NCI-H1694 (cell line): Measurements from ENCODE around the gene MAPK14.
"Not testable (repeated sequence)": the region's sequence is repeated elsewhere in the genome, so short reads cannot be mapped to it uniquely, and the experiment has no call there.

Experiments used
- DNase-seq: peaks from one replicate; lab custom pipeline; 2025; lab: John Stamatoyannopoulos, UW

Gene MAPK14

GRCh38 chr6:36070252-36070651, 42.6 kb downstream of the MAPK14 start:
- no peak for DNase-seq

- no peak for DNase-seq
Measured at GRCh38 chr6:36071281-36071680, 43.7 kb downstream of the MAPK14 start.

DNA sequence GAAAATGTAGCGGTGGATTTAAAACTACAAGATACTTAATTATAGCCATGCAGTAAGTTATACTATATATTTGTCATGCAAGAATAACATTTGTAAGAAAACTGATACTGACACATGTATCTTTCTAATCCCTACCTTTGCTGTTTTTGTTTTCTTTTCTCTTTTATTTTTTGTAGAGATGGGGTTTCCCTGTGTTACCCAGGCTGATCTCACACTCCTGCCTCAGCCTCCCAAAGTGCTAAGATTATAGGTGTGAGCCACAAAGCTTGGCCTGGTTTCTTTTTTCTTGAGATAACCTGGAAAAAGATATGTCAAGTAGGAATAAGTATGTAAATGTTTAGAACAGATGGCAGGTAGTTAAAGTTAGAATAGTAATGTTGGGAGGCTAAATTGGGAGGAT, 44.1 kb downstream of the MAPK14 start:
- no peak for DNase-seq

GRCh38 chr6:36072681-36073080, 45.1 kb downstream of the MAPK14 start:
- DNase-seq, result no peak

DNA sequence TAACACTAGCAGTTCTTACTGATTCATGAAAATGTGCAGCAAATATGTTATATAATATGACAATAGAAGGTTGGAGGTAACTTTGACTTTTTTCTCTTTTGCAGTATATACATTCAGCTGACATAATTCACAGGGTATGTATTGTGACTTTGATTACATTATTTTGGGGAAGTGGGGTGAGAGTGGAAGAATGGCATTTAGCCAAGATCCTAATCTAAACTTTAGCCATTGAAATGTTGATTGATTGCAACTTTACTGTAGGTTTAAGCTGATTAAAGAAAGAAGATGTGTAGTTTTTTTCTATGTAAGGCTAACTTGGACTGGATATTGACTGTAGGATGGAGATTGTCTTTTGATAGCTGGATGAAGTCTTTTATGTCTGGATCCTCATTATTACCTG, 46.0 kb downstream of the MAPK14 start:
- no peak for DNase-seq

GRCh38 chr6:36075656-36076055, 48.0 kb downstream of the MAPK14 start:
- DNase-seq, result no peak

GRCh38 chr6:36076178-36077063, 48.8 kb downstream of the MAPK14 start:
- no peak for DNase-seq

GRCh38 chr6:36078159-36078558, 50.6 kb downstream of the MAPK14 start:
- no peak for DNase-seq

- no peak for DNase-seq
Measured at GRCh38 chr6:36079601-36080000, 52.0 kb downstream of the MAPK14 start.

- DNase-seq, result no peak
Measured at GRCh38 chr6:36082318-36082717, 54.7 kb downstream of the MAPK14 start.

GRCh38 chr6:36083446-36083845, 55.8 kb downstream of the MAPK14 start:
- DNase-seq, result no peak

- not testable (repeated sequence) for DNase-seq
Measured at GRCh38 chr6:36088204-36088603, 60.6 kb downstream of the MAPK14 start.

DNA sequence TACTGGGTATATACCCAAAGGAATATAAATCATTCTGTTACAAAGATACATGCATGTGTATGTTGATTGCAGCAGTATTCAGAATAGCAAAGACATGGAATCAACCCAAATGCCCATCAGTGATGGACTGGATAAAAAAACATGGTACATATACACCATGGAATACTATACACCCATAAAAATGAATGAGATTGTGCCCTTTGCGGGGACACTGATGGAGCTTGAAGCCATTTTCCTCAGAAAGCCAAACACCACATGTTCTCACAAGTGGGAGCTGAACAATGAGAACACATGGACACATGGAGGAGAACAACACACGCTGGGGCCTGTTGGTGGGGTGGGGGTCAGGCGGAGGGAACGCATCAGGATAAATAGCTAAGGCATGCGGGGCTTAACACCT, 61.4 kb downstream of the MAPK14 start:
- no peak for DNase-seq

DNA sequence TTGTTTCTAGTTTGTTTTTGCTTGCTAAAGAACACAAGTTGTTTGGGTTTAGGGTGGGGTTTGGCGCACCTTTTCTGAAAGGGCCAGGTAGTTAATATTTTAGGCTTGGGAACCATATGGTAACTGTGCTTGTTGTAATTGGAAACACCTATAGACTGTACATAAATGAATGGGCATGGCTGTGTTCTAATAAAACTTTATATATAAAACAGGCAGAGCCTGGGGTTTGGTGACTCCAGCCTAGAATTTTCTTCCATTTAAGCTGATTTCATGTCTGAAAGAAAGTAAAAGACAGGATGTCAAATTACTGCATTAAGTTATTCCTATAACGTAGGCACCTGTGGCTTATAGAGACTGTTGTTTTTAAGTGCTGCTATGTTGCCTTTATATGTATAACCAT, 66.6 kb downstream of the MAPK14 start:
- no peak for DNase-seq

GRCh38 chr6:36094753-36095496, 67.3 kb downstream of the MAPK14 start:
- DNase-seq, result peak; percentile 65

DNA sequence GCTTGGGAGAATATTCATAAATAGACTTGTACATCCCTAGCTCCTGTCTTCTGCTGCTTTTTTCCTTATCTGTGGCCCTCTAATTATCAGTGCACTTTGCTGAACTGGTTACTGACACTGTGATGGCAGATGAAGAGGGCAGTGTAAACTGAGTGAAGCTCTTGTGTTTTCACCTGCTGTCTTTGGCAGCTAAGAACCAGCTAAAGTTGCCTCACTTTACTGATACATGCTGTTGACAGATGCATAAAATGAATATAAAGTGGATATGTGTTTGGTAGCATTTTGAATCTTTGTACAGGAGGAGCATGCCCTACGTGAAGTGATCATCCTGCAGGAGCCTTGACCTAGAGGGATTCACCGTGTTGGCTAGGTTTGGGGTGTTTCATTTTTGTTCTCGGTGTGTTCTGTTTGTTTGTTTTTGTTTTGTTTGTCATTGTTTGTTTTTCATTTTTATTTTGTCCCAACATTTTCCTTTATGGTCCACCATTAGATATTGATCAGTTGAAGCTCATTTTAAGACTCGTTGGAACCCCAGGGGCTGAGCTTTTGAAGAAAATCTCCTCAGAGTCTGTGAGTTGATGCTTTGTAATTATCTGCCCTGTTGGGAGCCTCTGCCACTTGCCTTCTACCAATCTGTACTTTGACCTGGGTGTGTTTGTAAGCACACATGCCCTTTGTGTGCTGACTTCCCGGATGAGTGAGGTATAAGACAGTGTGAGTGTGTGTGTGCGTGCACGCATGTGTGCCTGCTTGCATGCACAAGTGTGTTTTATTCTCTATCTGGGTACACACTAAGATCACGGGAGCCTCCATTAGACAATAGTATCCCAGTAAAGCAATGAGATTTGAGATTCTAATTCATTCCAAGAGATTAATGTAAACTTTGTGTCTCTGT, 68.1 kb downstream of the MAPK14 start:
- DNase-seq, result no peak

- DNase-seq, result no peak
Measured at GRCh38 chr6:36098253-36098919, 70.8 kb downstream of the MAPK14 start.

- no peak for DNase-seq
Measured at GRCh38 chr6:36098920-36099647, 71.5 kb downstream of the MAPK14 start.

GRCh38 chr6:36099869-36100483, 72.4 kb downstream of the MAPK14 start:
- DNase-seq, result no peak

GRCh38 chr6:36101691-36102090, 74.1 kb downstream of the MAPK14 start:
- no peak for DNase-seq

- DNase-seq, result no peak
Measured at GRCh38 chr6:36102853-36103252, 75.2 kb downstream of the MAPK14 start.
